NB4 (cell line): ENCODE measurements around the gene PRDM1.

Experiments used
- POLR2A ChIP-seq: IDR thresholded peaks from 2 replicates; pipeline ENCODE4 v1.6.1; 2011; ENCODE audit warnings: mild to moderate bottlenecking; ENCODE audit not compliant: insufficient read length; ENCODE audit errors: extremely low read depth
- TF ChIP-seq, protein P1 (sequence below): IDR thresholded peaks from one replicate; pipeline ENCODE4 v1.5.1; 2012; ENCODE audit warnings: low read depth, low read length
- TF ChIP-seq, protein P2 (sequence below): IDR thresholded peaks from 2 replicates; pipeline ENCODE4 v1.6.1; 2011; ENCODE audit warnings: low read depth, low read length

DNA sequence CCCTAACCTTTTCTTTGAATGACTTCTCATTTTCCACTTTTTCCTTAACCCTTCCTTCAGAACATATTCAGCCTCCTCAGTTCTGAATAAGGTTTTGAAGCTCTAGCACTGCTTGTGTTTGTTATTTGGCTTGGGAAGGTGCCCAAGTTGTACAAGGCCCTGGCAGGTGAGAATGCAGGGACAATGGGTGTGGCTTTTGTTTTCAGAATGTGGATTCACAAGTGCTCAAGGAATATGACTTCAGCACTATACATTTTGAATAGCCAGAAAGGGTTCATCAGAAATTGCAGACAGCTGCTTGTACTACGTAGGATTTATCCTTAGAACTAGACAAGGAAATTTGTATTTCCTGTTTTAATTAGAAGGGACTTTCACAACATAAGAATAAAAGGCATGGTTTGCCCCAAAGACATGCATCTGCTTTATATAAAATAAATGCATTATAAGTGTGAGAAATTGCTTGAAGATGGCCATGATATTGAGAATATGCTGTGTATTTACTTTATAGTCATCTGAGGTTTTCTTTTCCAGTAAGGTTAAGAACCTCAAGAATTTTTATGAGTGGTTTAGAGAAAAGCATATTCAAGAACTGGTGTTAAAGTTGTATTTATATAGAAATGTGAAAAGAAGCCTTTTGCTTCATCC, 29.3 kb upstream of the PRDM1 start:
- TF ChIP-seq, protein P1, sequence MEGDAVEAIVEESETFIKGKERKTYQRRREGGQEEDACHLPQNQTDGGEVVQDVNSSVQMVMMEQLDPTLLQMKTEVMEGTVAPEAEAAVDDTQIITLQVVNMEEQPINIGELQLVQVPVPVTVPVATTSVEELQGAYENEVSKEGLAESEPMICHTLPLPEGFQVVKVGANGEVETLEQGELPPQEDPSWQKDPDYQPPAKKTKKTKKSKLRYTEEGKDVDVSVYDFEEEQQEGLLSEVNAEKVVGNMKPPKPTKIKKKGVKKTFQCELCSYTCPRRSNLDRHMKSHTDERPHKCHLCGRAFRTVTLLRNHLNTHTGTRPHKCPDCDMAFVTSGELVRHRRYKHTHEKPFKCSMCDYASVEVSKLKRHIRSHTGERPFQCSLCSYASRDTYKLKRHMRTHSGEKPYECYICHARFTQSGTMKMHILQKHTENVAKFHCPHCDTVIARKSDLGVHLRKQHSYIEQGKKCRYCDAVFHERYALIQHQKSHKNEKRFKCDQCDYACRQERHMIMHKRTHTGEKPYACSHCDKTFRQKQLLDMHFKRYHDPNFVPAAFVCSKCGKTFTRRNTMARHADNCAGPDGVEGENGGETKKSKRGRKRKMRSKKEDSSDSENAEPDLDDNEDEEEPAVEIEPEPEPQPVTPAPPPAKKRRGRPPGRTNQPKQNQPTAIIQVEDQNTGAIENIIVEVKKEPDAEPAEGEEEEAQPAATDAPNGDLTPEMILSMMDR: no peak
- no peak for TF ChIP-seq POLR2A
- TF ChIP-seq, protein P2, sequence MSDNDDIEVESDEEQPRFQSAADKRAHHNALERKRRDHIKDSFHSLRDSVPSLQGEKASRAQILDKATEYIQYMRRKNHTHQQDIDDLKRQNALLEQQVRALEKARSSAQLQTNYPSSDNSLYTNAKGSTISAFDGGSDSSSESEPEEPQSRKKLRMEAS: no peak
